ENCODE results near the gene IMPG1. TPM values are rescaled to one million over a fixed set of nuclear protein-coding genes. Genes with fewer than 3 reads are reported as not detected.

Gene IMPG1
- total and polyA plus RNA-seq, 2 experiments from 2014 or later = not detected

DNA sequence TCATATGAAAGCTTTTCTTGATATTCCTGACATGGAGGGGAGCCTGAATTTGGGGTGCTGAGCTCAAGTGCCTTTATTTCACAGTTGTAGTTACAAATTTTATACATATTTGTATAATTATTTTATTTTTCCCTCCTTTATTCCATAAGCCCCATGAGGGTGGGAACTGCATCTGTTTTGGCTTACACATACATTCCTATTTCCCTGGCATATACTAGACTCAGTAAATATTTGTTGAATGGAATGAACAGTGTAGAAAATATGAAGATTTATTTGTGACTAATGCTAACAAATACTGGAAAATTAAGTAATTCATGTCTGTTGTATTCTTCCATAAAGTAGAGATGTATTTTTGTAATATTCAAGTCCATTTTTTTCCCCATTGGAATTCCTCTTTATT, 196.3 kb downstream of the IMPG1 start:
- no peak for TF ChIP-seq EZH2 (IDR thresholded peaks at IDR 0.05; ENCODE audit: borderline replicate concordance)
- TF ChIP-seq, protein P1, sequence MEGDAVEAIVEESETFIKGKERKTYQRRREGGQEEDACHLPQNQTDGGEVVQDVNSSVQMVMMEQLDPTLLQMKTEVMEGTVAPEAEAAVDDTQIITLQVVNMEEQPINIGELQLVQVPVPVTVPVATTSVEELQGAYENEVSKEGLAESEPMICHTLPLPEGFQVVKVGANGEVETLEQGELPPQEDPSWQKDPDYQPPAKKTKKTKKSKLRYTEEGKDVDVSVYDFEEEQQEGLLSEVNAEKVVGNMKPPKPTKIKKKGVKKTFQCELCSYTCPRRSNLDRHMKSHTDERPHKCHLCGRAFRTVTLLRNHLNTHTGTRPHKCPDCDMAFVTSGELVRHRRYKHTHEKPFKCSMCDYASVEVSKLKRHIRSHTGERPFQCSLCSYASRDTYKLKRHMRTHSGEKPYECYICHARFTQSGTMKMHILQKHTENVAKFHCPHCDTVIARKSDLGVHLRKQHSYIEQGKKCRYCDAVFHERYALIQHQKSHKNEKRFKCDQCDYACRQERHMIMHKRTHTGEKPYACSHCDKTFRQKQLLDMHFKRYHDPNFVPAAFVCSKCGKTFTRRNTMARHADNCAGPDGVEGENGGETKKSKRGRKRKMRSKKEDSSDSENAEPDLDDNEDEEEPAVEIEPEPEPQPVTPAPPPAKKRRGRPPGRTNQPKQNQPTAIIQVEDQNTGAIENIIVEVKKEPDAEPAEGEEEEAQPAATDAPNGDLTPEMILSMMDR (IDR thresholded peaks at IDR 0.05; ENCODE audit: poor library complexity) = no peak
- no peak for TF ChIP-seq EZH2phosphoT487 (IDR thresholded peaks at IDR 0.05; ENCODE audit: low read depth, severe bottlenecking, unreplicated experiment)

DNA sequence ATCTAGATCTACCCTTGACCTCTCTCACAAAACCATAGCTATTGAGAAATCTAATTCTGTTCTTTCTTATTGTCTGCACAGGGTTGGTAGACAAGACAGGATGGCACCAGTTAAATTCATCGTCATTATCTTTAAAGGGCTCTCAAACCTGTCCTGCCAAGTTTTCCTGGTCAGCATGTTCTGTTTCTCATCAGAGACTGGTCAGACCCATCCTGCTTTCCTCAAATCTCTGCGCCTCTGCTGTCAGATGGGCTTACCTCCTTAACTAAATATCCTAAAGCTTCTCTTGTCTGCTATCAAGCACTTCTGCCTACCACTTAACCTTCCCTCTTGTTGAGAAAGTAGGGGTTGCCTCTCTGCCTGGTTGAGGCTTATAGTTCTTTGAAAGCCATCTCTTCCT, 198.2 kb downstream of the IMPG1 start:
- Histone ChIP-seq H3K4me2 (no peak overlapping the region), H3K36me3 (replicated peaks; ENCODE audit: insufficient read depth, low read depth) (no peaks in the 10 kb centered on the region), H3K4me1 (ENCODE audit: insufficient read depth) (no peaks in the 10 kb centered on the region), H3K27ac (no peak overlapping the region), H2AFZ (no peak overlapping the region), H3K79me2 (no peaks in the 10 kb centered on the region), H3K27me3 (no peaks in the 10 kb centered on the region), H3K9me3 (ENCODE audit: low read depth) (no peaks in the 10 kb centered on the region), H3K4me3 (no peak overlapping the region), H4K20me1 (ENCODE audit: insufficient read depth, poor library complexity, severe bottlenecking) (no peaks in the 10 kb centered on the region), H3K9me2 (replicated peaks; ENCODE audit: insufficient read depth) (no peaks in the 10 kb centered on the region)
- 58% methylated on average over 2 of the region's 2 CpGs for WGBS (ENCODE audit: low lambda C conversion rate, missing lambda C conversion rate)
- TF ChIP-seq, protein P1 (IDR thresholded peaks at IDR 0.05; ENCODE audit: poor library complexity) = no peak
- TF ChIP-seq EZH2 (IDR thresholded peaks at IDR 0.05; ENCODE audit: borderline replicate concordance) (no peak), EZH2phosphoT487 (IDR thresholded peaks at IDR 0.05; ENCODE audit: low read depth, severe bottlenecking, unreplicated experiment) (no peak)
- no peak for DNase-seq (ENCODE audit: low spot score)

More for the DNA sequence above, 196.3 kb downstream of the IMPG1 start:
- no peaks in the 10 kb centered on the region for H3K79me2 ChIP-seq
- no peak overlapping the region for H3K27ac ChIP-seq
- no peak overlapping the region for H3K4me3 ChIP-seq
- no peaks in the 10 kb centered on the region for H3K4me1 ChIP-seq (ENCODE audit: insufficient read depth)
- H3K9me2 ChIP-seq (replicated peaks; ENCODE audit: insufficient read depth) = no peaks in the 10 kb centered on the region
- no peaks in the 10 kb centered on the region for H3K9me3 ChIP-seq (ENCODE audit: low read depth)
- no peaks in the 10 kb centered on the region for H3K36me3 ChIP-seq (replicated peaks; ENCODE audit: insufficient read depth, low read depth)
- no peak overlapping the region for H3K4me2 ChIP-seq
- H4K20me1 ChIP-seq (ENCODE audit: insufficient read depth, poor library complexity, severe bottlenecking) = no peaks in the 10 kb centered on the region
- H2AFZ ChIP-seq = no peak overlapping the region
- DNase-seq (ENCODE audit: low spot score) = no peak
- no peaks in the 10 kb centered on the region for H3K27me3 ChIP-seq

Small RNA genes within 50 kb of the gene (small RNA-seq; reads per million reads assigned to genes)
- not detected for gene RF00019
- gene RNU6-248P = not detected
